Lung (tissue), 12 donors: ENCODE measurements around the gene PAK4. TPM values are rescaled to one million over a fixed set of nuclear protein-coding genes. Genes with fewer than 3 reads are reported as not detected.
"Not testable (repeated sequence)": the region's sequence is repeated elsewhere in the genome, so short reads cannot be mapped to it uniquely, and the experiment has no call there.

Experiments
- ATAC-seq: fragments of 200-7000 bp; cut with Tn5 transposase; one replicate; pipeline ENCODE4 v1.9.1; 2020; ENCODE audit warnings: moderate number of reproducible peaks; ENCODE audit not compliant: insufficient read depth, low FRiP score
- DNase-seq, 3 donors: peaks; one replicate each; pipeline ENCODE4 v3.0.0-alpha.2; 2013 to 2017
- H3K27ac ChIP-seq, 2 donors: one replicate each; pipeline ENCODE4 v1.5.1; 2013; ENCODE audit warnings: mild to moderate bottlenecking in 2 of 2, moderate library complexity in 2 of 2, control low read depth in 1 of 2, inconsistent platforms in 1 of 2, low read depth in 1 of 2, low read length in 1 of 2
- H3K27me3 ChIP-seq, 3 donors: one replicate each; pipeline ENCODE4 v1.5.1; 2013; ENCODE audit warnings: low read length in 2 of 3; ENCODE audit not compliant: control insufficient read depth in 3 of 3, insufficient read depth in 3 of 3
- H3K36me3 ChIP-seq, 4 donors: one replicate each; pipeline ENCODE4 v1.5.1; 2013; ENCODE audit warnings: low read length in 4 of 4, mild to moderate bottlenecking in 1 of 4, moderate library complexity in 1 of 4; ENCODE audit not compliant: control insufficient read depth in 4 of 4, insufficient read depth in 4 of 4
- H3K4me1 ChIP-seq, 5 donors: one replicate each; pipeline ENCODE4 v1.5.1; 2013; ENCODE audit warnings: low read length in 5 of 5, mild to moderate bottlenecking in 2 of 5, moderate library complexity in 1 of 5; ENCODE audit not compliant: control insufficient read depth in 5 of 5, insufficient read depth in 5 of 5
- H3K4me3 ChIP-seq: one replicate; pipeline ENCODE4 v1.5.1; 2013; ENCODE audit warnings: mild to moderate bottlenecking, control low read depth, moderate library complexity
- H3K9ac ChIP-seq, 2 donors: one replicate each; pipeline ENCODE4 v1.5.1; 2013; ENCODE audit warnings: low read length in 2 of 2, control low read depth in 1 of 2; ENCODE audit not compliant: insufficient read depth in 1 of 2
- H3K9me3 ChIP-seq, 4 donors: one replicate each; pipeline ENCODE4 v1.5.1; 2013; ENCODE audit warnings: low read length in 3 of 4, mild to moderate bottlenecking in 1 of 4, moderate library complexity in 1 of 4; ENCODE audit not compliant: control insufficient read depth in 4 of 4, insufficient read depth in 3 of 4
- CTCF ChIP-seq: IDR thresholded peaks from 2 replicates; pipeline ENCODE4 v1.5.1; 2012; ENCODE audit warnings: mild to moderate bottlenecking; ENCODE audit errors: control extremely low read depth, extremely low read depth
- WGBS, 2 donors: extraction: QIAGEN DNeasy Blood & Tissue Kit; methylation state at CpG; one replicate each; pipeline ENCODE4 v1.1.7; 2013; 5-methylcytosine and 5-hydroxymethylcytosine counted together
- polyA plus RNA-seq, 2 donors: library from polyadenylated mRNA; stranded (reverse); fragments of 200-250 nt; gene quantifications; one replicate each; pipeline ENCODE4 v1.2.1, GENCODE V29; 2013
- total RNA-seq, 2 donors: library from RNA; depleted of rRNA in 1 of 2; stranded (reverse); fragments of >200 nt in 1 of 2; gene quantifications; one replicate each; pipeline ENCODE4 v1.2.1, GENCODE V29; 2014 to 2021
- donor health status: control.
- donor health status: control.
- donor health status: Bipolar disorder and iron deficiency.
- donor health status: healthy.
- donor health status: DM: yes; HTN: yes; CAD: no.

PAK4 gene
- total and polyA plus RNA-seq, 4 donors, result 23.2 to 60.8 (median 36.7) TPM

- WGBS, 2 donors, result 85 to 98% methylated on average over 4 of the region's 4 CpGs
- no peaks in the 10 kb centered on the region for H3K9me3 ChIP-seq
- DNase-seq, result no peak
- H3K27me3 ChIP-seq, result peaks cover 0 to 15% (median 1%) of the 10 kb centered on the region in 3 donors
- ATAC-seq, result no peak
- H3K4me1 ChIP-seq, result no peaks in the 10 kb centered on the region
- no peak overlapping the region for H3K4me3 ChIP-seq
- no peaks in the 10 kb centered on the region for H3K36me3 ChIP-seq
- H3K9ac ChIP-seq, result no peak overlapping the region
- TF ChIP-seq CTCF, result no peak
- H3K27ac ChIP-seq, result no peak overlapping the region
Measured at GRCh38 chr19:39090881-39091280, 34.7 kb upstream of the PAK4 start.

GRCh38 chr19:39095799-39096540, 29.6 kb upstream of the PAK4 start:
- H3K36me3 ChIP-seq, H3K27ac ChIP-seq, H3K4me3 ChIP-seq, H3K9ac ChIP-seq, DNase-seq, ATAC-seq, H3K4me1 ChIP-seq, H3K9me3 ChIP-seq: not testable (repeated sequence)
- peaks cover 0 to 18% (median 3%) of the 10 kb centered on the region in 3 donors for H3K27me3 ChIP-seq
- 82 to 94% methylated on average over 5 of the region's 5 CpGs for WGBS, 2 donors

- Histone ChIP-seq H3K27me3 (peaks cover 0 to 15% (median 3%) of the 10 kb centered on the region in 3 donors), H3K27ac (no peak overlapping the region), H3K36me3 (no peaks in the 10 kb centered on the region), H3K4me1 (peaks cover 0 to 2% (median 0%) of the 10 kb centered on the region in 5 donors), H3K9me3 (no peaks in the 10 kb centered on the region), H3K4me3 (no peak overlapping the region), H3K9ac (no peak overlapping the region)
- WGBS, 2 donors, result 61 to 72% methylated on average over 5 of the region's 5 CpGs
- TF ChIP-seq CTCF, result no peak
- DNase-seq (no peak), ATAC-seq (no peak)
Measured at GRCh38 chr19:39097299-39097698, 28.3 kb upstream of the PAK4 start.

GRCh38 chr19:39097721-39098120, 27.9 kb upstream of the PAK4 start:
- Histone ChIP-seq H3K36me3 (no peaks in the 10 kb centered on the region), H3K9me3 (no peaks in the 10 kb centered on the region), H3K4me3 (no peak overlapping the region), H3K27me3 (peaks cover 0 to 14% (median 3%) of the 10 kb centered on the region in 3 donors), H3K9ac (no peak overlapping the region), H3K27ac (no peak overlapping the region), H3K4me1 (peaks cover 0 to 2% (median 0%) of the 10 kb centered on the region in 5 donors)
- DNase-seq, result no peak
- TF ChIP-seq CTCF, result no peak
- WGBS, 2 donors, result 61 to 76% methylated on average over 2 of the region's 2 CpGs
- ATAC-seq, result no peak
